WTC11 (cell line): ENCODE measurements around the gene TJP3. TPM values are rescaled to one million over a fixed set of nuclear protein-coding genes. Genes with fewer than 3 reads are reported as not detected.

ENCODE experiments used
- ATAC-seq: fragments of 200-7000 bp; cut with Tn5 transposase; 2 replicates; pipeline ENCODE4 v1.10.0; 2021; ENCODE audit warnings: mild to moderate bottlenecking, moderate library complexity
- CTCF ChIA-PET: fragments of 300-600 bp; sonication (Branson Sonifier 250); formaldehyde crosslinking; loops from one replicate; lab custom pipeline; 2021; ENCODE audit warnings: antibody characterized with exemption; lab: Charles Lee
- POLR2A ChIA-PET: fragments of 350-600 bp; sonication (Branson Sonifier 250); formaldehyde crosslinking; loops from one replicate; lab custom pipeline; 2021; ENCODE audit warnings: antibody characterized with exemption; lab: Charles Lee
- DNase-seq: peaks from one replicate; pipeline ENCODE4 v3.0.0; 2021; ENCODE audit warnings: low spot score
- H3K27ac Mint-ChIP-seq: 2 replicates; pipeline ENCODE4 v1.8.0; 2021; ENCODE audit warnings: mixed read lengths
- H3K27me3 Mint-ChIP-seq: 2 replicates; pipeline ENCODE4 v1.8.0; 2021; ENCODE audit warnings: low read depth, mild to moderate bottlenecking, moderate library complexity, mixed read lengths
- H3K36me3 Mint-ChIP-seq: 2 replicates; pipeline ENCODE4 v1.8.0; 2021; ENCODE audit warnings: mixed read lengths
- H3K4me1 Mint-ChIP-seq: 2 replicates; pipeline ENCODE4 v1.8.0; 2022; ENCODE audit warnings: mixed read lengths
- H3K4me3 Mint-ChIP-seq: 2 replicates; pipeline ENCODE4 v1.8.0; 2021; ENCODE audit warnings: mild to moderate bottlenecking, moderate library complexity, mixed read lengths
- H3K9me3 Mint-ChIP-seq: 2 replicates; pipeline ENCODE4 v1.8.0; 2021; ENCODE audit warnings: mixed read lengths
- AFF4 ChIP-seq: sonication (generic); formaldehyde crosslinking; IDR thresholded peaks from 2 replicates; pipeline ENCODE4 v1.8.1; 2023; ENCODE audit warnings: mild to moderate bottlenecking, missing genetic modification reagents, borderline replicate concordance
- ATF3 ChIP-seq: sonication (generic); formaldehyde crosslinking; conservative IDR thresholded peaks from 2 replicates; pipeline ENCODE4 v1.8.1; 2022; ENCODE audit warnings: mild to moderate bottlenecking, missing genetic modification reagents
- CDX4 ChIP-seq: fragments of 250-450 bp; sonication (Bioruptor Pico); IDR thresholded peaks from 2 replicates; pipeline ENCODE4 v1.9.0; 2021; ENCODE audit warnings: moderate library complexity, mild to moderate bottlenecking, inconsistent platforms, borderline replicate concordance
- CREM ChIP-seq: sonication (generic); formaldehyde crosslinking; IDR thresholded peaks from 2 replicates; pipeline ENCODE4 v1.8.1; 2022; ENCODE audit warnings: mild to moderate bottlenecking, missing genetic modification reagents, moderate library complexity
- CTCF ChIP-seq: fragments of 200-600 bp; IDR thresholded peaks from 2 replicates; pipeline ENCODE4 v1.8.0; 2022; ENCODE audit warnings: antibody characterized with exemption
- E2F1 ChIP-seq: sonication (generic); formaldehyde crosslinking; IDR thresholded peaks from 2 replicates; pipeline ENCODE4 v1.8.0; 2022; ENCODE audit warnings: mild to moderate bottlenecking, missing genetic modification reagents
- FOXK1 ChIP-seq: sonication (generic); formaldehyde crosslinking; IDR thresholded peaks from 2 replicates; pipeline ENCODE4 v1.8.0; 2022; ENCODE audit warnings: mild to moderate bottlenecking, moderate library complexity, missing genetic modification reagents
- GRHL2 ChIP-seq: fragments of 250-450 bp; sonication (Bioruptor Pico); IDR thresholded peaks from 2 replicates; pipeline ENCODE4 v1.8.0; 2022; ENCODE audit warnings: mild to moderate bottlenecking, moderate library complexity; ENCODE audit not compliant: insufficient replicate concordance, severe bottlenecking
- MAX ChIP-seq: sonication (generic); formaldehyde crosslinking; IDR thresholded peaks from 2 replicates; pipeline ENCODE4 v1.8.0; 2022; ENCODE audit warnings: mild to moderate bottlenecking, missing genetic modification reagents
- NFATC4 ChIP-seq: fragments of 250-450 bp; sonication (Bioruptor Pico); IDR thresholded peaks from 2 replicates; pipeline ENCODE4 v1.9.0; 2021; ENCODE audit warnings: mild to moderate bottlenecking
- RORB ChIP-seq: fragments of 250-450 bp; sonication (Bioruptor Pico); IDR thresholded peaks from 2 replicates; pipeline ENCODE4 v1.9.0; 2021; ENCODE audit warnings: mild to moderate bottlenecking
- SMAD3 ChIP-seq: sonication (generic); formaldehyde crosslinking; IDR thresholded peaks from 2 replicates; pipeline ENCODE4 v1.8.0; 2022; ENCODE audit warnings: missing genetic modification reagents, mild to moderate bottlenecking, borderline replicate concordance
- STAT6 ChIP-seq: sonication (generic); formaldehyde crosslinking; conservative IDR thresholded peaks from 2 replicates; pipeline ENCODE4 v1.8.1; 2023; ENCODE audit warnings: mild to moderate bottlenecking, low read depth, missing genetic modification reagents, moderate library complexity
- ZBTB21 ChIP-seq: sonication (generic); formaldehyde crosslinking; IDR thresholded peaks from 2 replicates; pipeline ENCODE4 v1.8.1; 2023; ENCODE audit warnings: mild to moderate bottlenecking, missing genetic modification reagents, borderline replicate concordance
- ZNF263 ChIP-seq: sonication (generic); formaldehyde crosslinking; IDR thresholded peaks from 2 replicates; pipeline ENCODE4 v1.8.1; 2022; ENCODE audit warnings: low read depth, mild to moderate bottlenecking, moderate library complexity, missing genetic modification reagents
- ZNF281 ChIP-seq: sonication (generic); formaldehyde crosslinking; IDR thresholded peaks from 2 replicates; pipeline ENCODE4 v1.8.0; 2023; ENCODE audit warnings: mild to moderate bottlenecking, missing genetic modification reagents
- ZNF416 ChIP-seq: fragments of 250-450 bp; sonication (Bioruptor Pico); IDR thresholded peaks from 2 replicates; pipeline ENCODE4 v1.9.0; 2021; ENCODE audit warnings: mild to moderate bottlenecking, inconsistent platforms
- total RNA-seq: library from RNA; stranded (reverse); gene quantifications from 3 replicates; pipeline ENCODE4 v1.2.3, GENCODE V29; 2021

Gene TJP3
- total RNA-seq, 1 experiment from 2014 or later: 36.2 TPM

GRCh38 chr19:3673506-3674439 is 34.4 kb upstream of the TJP3 start:
- ATAC-seq: no peak
- H3K4me3 Mint-ChIP-seq: no peak overlapping the region
- no peaks in the 10 kb centered on the region for H3K27me3 Mint-ChIP-seq
- H3K4me1 Mint-ChIP-seq: peaks cover 5% of the 10 kb centered on the region; the same call in 1 of the 2 replicates
- POLR2A ChIA-PET: no interaction called here
- no peak overlapping the region for H3K27ac Mint-ChIP-seq
- CTCF ChIA-PET: interaction anchor here (0.5 to 2.8 kb wide), 8 partner anchors 10 to 679 kb away, joined by 3 to 14 read pairs (median 5); partner anchors contain the start of gene PIP5K1C
- no peaks in the 10 kb centered on the region for H3K9me3 Mint-ChIP-seq
- no peak for DNase-seq
- no peaks in the 10 kb centered on the region for H3K36me3 Mint-ChIP-seq
- TF ChIP-seq FOXK1: no peak
- no peak for TF ChIP-seq ZBTB21 (CRISPR knock-in tag)
- TF ChIP-seq ATF3: no peak
- TF ChIP-seq ZNF263 (CRISPR knock-in tag): no peak
- no peak for TF ChIP-seq ZNF416 (CRISPR knock-in tag)
- no peak for TF ChIP-seq CDX4 (CRISPR knock-in tag)
- TF ChIP-seq CREM (CRISPR knock-in tag): no peak
- no peak for TF ChIP-seq ZNF281
- TF ChIP-seq GRHL2: no peak
- no peak for TF ChIP-seq MAX
- TF ChIP-seq AFF4 (CRISPR knock-in tag): no peak
- TF ChIP-seq, all 79 proteins: peak for 0

- CTCF ChIA-PET: interaction anchor here (0.5 to 1.6 kb wide), 4 partner anchors 9 to 35 kb away, joined by 3 to 7 read pairs (median 5); partner anchors contain the start of gene PIP5K1C
- H3K4me1 Mint-ChIP-seq: peaks cover 5% of the 10 kb centered on the region; the same call in 1 of the 2 replicates
- H3K27ac Mint-ChIP-seq: 0 out of 2 replicates have a peak overlapping the region, but pooled peaks have one; percentile 36
- H3K9me3 Mint-ChIP-seq: no peaks in the 10 kb centered on the region
- no peaks in the 10 kb centered on the region for H3K27me3 Mint-ChIP-seq
- H3K36me3 Mint-ChIP-seq: no peaks in the 10 kb centered on the region
- no peak overlapping the region for H3K4me3 Mint-ChIP-seq
- ATAC-seq: no peak
- DNase-seq: no peak
- POLR2A ChIA-PET: no interaction called here
- no peak for TF ChIP-seq NFATC4 (CRISPR knock-in tag)
- TF ChIP-seq RORB (CRISPR knock-in tag): no peak
- no peak for TF ChIP-seq STAT6 (CRISPR knock-in tag)
- no peak for TF ChIP-seq CTCF
- no peak for TF ChIP-seq E2F1 (CRISPR knock-in tag)
- TF ChIP-seq SMAD3 (CRISPR knock-in tag): no peak
Measured at GRCh38 chr19:3674784-3675543, 33.2 kb upstream of the TJP3 start.
